Ureter (tissue), 1 donor: ENCODE data around the gene CTIF. TPM values are rescaled to one million over a fixed set of nuclear protein-coding genes. Genes with fewer than 3 reads are reported as not detected.

Source experiments
- DNase-seq: peaks from one replicate; pipeline ENCODE4 v3.0.0-alpha.2; 2020; ENCODE audit warnings: low spot score
- total RNA-seq: library from RNA; stranded (reverse); gene quantifications from one replicate; pipeline ENCODE4 v1.2.4, GENCODE V29; 2023
- donor health status: DM: yes; HTN: yes; CAD: no.

The CTIF gene
- total RNA-seq, 1 donor from 2014 or later, result 62.3 TPM

DNA sequence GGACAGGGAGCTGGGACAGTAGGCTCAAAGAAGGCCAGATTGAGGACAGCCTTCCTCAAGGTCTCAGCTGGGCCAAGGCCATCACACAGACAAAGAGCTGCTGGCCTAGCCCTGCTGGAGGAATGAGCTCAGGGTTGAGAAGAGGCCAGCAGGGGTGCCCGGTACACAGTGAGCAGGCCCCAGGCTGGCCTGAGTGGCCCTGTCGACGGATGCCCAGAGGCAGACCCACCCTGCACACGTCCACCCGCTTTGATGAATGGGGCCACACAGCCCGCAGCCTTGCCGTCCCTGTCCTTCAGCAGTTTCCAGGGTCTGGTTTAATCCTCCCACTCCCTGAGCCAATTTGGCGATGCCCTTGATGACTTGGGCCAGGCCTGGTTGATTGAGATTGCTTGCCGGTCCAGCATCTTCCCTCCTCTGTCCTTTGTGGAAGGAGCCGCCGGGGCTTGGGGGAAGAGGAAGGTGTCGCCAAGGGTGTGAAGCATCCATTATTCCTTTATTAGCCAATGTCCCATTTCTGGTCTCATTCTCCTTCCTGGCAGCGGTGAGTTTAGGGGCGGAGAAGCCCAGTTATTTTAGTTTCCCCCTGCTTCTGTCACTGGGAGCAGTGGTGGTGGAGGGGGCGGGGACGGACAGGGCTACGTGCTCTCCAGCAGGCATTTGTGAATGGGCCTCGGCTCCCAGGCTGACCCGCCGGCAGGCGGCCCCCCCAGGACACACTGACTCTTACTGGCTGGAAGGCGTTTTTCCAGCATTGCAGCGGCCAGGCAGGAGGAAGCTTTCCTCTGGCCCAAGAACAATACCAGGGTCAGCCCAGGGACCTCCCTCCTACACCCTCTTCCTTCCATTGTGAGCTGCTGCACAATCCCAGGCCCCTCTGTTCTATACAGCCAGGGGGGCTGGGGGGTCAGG is 141.8 kb downstream of the CTIF start:
- peak; percentile 79 for DNase-seq

DNA sequence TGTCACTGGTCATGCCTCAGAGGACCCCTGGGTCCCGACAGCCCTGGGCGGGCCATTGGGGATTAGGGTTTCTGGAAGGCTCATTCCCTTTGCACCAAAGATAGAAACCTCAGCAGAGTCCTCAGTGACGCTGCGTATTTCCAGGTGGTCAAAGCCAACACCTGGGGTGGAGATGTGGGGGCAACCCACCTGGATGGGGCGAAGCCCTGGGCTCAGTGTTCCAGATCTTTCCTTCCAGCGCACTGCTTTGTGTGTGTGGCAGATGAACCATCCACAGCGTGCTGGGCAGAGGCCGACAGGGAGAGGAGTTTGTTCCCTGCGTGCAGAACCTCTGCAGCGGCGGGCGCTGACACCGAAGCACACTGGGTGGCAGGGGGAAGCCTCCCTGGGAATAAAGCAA is 143.9 kb downstream of the CTIF start:
- no peak for DNase-seq

DNA sequence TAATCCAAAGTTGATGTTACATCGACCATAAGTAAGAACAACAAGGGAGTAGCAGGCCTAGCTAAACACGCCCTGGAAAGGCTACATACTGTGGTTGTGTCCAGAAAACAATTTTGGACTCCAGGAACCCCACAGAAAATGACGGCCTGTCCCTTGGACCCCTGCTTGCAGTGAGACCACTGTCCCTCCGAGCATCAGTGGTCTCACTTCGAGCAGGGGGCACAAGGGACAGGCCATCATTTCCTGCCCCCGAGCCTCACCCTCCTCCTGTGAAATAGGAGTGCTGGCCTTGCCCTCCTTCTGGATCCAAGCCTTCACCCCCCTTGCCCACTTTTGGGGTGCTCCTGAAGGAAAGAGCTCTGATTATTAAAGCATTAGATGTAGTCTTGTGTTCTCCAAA is 144.4 kb downstream of the CTIF start:
- DNase-seq, result no peak

DNA sequence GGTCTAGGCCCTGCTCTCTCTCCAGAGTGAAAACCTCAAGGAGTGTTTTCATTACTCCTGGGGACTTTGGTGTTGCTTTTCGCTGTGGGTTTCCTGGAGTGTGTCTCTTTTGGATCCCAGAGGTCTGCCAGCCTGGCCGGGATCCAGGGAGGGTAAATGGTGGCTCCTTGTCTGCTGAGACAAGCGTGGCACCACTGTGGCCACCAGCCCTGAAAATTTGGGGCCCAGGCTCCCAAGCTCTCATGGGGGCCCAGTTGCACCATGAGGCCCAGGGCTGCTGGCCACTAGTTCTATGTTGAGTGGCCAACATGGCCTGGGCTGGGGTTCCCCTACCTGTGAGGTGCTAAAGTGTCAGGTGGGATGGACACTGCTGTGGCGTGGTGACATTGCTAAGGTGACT is 144.8 kb downstream of the CTIF start:
- DNase-seq, result no peak

DNA sequence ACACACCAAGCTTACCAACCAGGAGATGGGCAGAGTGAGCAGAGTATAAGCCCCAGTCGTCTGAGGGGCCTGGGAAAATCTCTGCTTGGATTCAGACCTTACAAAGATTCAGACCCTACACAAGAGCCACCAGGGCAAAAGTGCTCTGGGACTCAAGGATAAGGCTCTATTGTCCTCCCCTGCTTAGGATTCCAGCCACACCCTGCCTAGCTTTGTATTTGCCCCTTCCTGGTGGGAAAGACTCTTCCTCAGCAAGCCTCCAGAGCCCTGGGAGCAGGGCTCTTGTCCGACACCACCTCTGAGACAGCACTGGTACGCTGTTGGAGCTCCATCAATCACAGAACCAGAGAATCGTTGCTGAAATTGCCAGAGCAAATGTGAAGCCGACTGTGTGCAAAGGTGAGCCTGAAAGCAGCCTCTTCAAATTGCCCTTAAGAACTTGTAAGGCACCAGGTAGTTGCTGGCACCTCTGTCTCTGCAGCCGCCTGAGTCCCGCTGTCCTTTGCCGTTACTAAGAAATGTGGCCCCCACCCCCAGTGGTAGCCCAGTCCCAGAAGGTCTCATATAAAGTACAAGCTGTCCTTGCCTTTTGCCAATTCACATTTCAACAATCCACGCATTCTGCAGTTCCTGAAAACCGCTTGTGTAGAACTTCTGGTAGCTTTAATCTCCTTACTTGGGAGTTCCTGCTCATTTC is 148.7 kb downstream of the CTIF start:
- DNase-seq, result no peak

DNA sequence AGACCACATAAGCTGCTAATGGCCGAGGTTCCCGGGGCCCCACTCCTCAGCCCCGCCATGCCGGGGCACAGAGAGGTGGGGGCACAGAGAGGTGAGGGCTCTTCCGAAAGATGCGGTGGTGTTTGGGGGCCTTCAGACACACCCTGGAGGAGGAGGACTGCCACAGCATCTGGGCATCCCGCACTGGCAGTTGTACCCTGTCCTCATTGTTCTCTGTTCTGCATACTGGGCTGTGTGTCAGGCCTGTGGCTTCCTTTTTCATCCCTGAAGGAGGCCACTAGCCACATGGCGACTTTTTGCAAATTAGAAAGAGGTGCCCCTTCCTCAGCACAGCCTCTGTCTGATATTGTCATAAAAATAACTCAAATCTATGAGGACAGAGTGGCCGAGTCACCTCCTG is 150.1 kb downstream of the CTIF start:
- no peak for DNase-seq

DNA sequence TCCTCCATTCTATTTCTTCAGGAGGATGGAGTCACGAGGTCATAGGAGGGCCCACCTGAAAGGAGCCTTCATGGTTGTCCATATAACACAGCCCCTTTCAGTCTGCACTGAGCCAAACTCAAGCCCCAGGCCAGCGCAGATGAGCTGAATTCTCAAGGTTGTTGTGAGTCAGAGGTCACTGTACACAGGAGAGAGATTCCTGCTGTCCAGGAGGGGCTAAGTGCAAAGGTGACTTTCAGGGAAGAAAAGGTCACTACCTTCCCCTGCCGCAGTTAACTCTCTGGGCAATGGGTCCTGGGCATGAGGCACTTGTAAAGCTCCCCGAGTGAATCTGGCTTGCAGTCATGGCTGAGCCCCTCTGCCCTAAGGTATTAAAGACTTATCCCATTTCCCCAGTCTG is 150.7 kb downstream of the CTIF start:
- DNase-seq, result no peak

DNA sequence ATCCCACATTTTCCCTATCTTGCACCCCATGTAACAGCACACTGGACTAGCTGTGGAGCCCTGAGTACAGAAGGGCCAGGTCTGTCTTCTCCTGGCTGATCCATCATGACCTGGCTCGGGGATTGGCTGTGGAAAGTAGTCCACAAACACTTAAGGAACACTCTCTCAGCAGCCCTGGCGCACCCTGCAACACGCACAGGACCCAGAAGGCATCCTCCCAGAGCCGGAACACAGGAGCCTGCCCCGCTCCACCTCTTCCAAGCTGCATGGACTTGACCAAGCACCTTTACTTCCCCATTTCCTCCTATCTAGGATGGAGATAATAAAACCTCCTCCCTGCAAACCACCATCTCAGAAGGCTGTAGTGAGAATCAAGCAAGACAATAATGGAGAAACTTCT is 151.7 kb downstream of the CTIF start:
- DNase-seq, result no peak

DNA sequence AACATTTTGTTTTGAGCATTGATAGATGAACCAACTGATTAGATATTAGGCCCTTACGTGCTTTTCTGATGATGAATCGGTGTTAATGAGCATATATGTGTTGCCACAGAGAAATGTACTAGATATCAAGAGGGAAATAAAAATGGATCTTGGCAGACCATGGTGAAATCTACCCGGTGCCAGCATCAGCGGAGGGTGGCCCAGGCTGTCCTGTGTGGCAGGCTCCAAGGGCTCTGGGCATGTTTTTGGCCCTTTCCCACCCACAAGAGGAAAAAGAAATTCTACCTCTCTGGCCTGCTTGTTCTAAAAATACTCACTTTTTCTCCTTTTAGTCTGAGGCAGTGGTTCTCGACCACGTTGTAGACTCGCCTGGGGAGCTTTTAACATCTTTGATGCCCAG is 154.2 kb downstream of the CTIF start:
- DNase-seq, result no peak

DNA sequence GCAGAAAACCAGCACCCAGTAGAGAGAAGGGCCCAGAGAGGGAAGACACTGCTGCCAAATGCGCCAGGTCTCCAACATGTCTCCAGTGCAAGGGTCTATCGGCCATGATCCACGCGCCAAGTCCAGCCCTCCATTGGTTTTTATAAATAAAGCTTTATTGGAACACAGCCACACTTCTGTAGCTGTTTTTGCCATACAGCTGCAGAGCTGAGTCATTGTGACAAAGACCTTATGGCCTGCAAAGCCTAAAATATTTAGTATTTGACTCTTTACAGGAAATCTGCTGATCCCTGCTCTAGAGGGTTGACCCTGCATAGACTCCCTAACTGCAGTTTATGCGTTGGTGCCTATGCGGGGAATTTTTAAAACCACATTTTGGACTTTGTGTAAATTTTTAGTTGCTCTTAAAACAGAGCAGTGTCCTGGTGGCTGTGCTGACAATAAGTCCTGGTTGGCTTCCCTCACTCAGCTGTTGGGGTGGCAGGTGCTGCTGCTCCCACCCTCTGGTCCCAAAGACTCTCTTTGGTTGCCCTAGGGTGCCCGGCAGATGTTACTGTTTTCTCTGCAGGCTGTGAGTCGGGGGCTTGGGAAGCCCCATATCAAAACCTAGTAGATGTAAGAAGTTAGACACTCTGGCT is 154.9 kb downstream of the CTIF start:
- no peak for DNase-seq

DNA sequence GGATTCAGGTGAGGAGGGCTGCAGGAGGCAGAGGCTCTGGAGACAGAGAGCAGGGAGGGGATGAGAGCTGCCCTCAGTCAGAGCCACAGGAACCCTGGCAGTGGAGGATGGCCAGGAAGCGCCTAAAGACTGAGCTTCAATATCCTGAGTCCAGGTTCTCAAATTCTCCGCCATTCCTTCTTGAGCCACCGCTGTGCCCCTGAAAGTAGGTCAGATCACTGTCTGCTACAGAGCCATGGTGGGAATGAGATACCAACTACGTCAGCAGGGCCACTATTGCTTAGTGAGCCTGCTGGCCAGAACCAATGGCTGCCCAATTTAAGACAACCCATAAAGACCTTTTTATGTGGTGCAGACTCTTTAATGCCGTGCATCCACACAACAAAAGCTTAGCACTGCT is 155.5 kb downstream of the CTIF start:
- no peak for DNase-seq

DNA sequence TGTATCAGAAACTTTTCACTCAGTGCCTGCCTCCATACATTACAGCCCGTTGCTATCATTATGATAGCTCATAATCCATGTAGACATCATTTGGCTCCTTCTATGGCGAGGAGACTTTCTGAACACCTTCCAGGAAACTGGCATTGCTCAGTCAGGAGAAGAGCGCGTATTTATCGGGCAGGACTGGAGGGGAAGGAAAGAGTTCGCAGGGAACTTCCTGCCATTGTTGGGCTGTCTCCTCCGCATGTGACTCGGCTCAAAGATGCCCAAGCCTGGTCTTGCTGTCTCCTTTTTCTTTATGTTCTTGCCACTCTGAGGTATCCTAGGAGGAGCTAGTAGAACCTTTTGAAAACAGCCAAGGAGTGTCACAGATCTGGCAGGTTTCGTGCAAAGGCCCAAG is 156.8 kb downstream of the CTIF start:
- no peak for DNase-seq

DNA sequence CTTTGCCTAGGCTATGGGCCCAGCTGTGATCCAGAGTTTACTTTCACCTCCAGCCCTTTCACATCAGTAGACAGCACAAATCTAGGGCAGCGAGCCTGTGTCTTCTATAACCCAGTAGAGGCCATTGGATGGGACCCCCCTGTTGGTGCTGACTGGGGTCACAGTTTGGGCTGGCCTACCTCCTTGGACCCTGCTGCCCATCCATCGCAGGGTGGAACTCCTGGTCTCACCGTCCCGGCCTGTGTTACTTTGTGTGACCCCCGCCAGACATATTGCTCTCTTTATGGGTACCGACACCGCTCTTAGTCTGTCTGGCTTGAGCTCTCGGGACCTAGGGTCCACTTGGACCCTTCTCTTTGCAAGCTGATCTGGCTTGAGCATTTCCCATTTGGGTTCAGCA is 157.4 kb downstream of the CTIF start:
- DNase-seq, result no peak

DNA sequence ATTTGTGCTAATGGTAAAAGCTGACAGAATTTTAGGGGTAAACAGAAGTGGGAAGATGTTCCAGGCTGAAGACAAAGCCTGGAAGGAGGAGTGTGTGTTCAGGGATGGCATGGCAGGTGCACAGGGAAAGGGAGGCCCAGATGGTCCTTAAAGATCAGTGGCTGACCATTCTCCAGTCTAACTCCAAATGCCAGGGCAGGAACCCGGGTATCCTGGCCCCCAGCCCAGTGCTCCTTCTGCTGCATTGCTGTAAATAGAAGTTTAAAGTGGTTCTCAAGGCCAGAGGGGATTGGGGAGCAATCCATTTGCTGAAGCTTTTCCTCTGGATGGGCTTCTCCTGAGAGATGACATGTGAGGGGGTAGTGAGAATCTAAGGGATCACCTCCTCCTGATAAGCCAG is 158.6 kb downstream of the CTIF start:
- DNase-seq, result no peak

DNA sequence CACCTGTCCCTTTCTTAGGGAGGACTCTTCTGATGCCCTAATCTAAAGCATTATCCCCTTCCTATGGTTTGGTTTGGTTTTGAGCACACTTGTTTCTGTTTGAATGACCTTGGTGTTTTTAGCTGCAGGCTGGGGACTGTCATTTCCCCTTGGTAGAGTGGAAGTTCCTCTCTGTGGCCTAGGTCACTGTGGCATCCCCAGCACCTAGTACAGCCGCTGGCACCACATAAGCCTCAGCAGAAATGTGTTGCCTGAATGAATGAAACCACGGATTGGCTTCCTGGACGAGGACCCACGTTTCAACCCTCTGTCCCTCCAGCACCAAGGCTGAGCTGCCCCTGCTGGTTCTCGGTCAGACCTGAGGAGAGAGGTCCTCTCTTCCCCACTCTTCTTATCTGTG is 159.9 kb downstream of the CTIF start:
- DNase-seq, result no peak

DNA sequence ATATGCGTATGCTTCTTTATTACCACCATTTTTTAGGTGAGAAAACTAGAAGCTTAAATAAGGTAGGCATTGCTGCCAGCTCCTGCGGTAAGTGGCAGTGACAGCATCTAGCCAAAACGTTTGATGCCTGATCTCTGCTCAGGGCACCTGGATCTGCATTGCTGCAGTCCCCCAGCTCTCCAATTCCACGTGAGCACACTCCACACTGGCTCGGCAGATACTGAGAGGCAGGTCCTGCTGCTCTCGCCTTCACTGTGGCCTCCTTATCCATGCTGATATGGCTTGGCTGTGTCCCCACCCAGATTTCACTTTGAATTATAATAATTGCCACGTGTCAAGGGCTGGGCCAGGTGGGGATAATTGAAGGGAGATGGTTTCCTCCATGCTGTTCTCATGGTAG is 160.9 kb downstream of the CTIF start:
- DNase-seq, result no peak

DNA sequence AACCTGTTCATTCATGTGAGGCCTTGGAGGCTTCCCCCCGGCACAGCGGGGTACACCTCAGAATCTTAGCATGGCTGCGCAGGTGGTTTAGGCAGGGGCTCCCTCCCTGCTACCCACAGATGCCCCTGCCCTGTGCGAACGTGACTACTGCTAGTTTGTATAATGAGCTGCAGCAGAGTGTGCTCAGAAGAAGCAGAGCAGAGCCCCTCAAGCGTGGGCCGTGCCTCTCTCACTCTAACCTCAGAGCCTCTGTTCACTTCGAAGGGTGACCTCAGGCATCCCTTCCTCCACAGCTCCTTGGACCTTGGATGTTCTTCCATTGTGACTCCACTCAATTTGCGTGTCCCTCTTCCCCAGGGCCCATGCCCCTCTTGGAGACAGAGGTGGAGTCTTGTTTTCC is 161.6 kb downstream of the CTIF start:
- DNase-seq, result no peak

DNA sequence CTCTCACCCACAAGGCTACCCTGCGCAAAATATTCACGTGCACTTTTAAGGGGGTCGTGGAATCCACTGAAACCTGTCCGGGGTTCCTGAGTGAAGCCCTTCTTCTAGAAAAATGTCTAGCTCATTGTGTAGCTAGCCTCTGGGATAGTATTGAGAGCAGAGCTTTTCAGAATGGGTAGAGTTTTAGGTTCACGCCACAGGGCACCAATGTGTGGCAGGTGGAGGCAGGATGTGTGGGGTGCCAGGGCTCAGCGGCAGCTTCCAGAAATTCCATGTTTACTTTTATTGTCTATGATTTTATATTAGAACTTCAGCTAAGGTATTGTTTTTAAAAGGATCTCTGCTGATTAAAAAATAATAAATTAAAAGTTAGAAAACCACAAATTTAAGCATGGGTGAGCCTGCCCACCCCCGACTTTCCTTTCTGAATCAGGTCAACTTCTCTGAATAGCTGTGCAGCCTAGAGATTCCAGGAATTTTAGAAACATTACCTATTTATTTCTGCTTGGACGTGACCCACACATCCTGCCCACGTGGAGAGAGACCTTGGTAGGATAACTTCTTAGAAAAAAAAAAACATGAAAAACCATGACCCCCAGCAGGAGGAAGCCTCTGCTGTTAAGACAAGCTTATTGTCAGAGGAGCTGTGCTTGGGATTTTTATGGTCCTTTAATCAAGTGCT is 163.7 kb downstream of the CTIF start:
- DNase-seq, result no peak

DNA sequence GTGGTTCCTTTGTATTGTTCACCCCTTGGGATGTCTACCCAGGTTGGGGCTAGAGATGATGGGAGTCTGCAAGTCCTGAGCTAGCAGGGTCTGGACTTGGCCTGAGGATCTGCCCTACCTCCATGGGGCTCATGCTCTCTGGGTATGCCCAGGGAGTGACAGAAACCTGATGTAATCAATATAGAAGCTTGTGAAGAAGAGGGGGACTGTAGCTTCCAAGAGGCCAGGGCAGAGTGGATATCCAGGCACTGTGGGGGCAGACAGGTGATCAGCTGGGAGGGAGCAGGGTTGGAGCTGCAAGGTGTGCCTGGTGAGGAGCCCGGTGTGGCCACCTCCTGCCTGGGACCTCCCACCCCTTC is 164.2 kb downstream of the CTIF start:
- no peak for DNase-seq

DNA sequence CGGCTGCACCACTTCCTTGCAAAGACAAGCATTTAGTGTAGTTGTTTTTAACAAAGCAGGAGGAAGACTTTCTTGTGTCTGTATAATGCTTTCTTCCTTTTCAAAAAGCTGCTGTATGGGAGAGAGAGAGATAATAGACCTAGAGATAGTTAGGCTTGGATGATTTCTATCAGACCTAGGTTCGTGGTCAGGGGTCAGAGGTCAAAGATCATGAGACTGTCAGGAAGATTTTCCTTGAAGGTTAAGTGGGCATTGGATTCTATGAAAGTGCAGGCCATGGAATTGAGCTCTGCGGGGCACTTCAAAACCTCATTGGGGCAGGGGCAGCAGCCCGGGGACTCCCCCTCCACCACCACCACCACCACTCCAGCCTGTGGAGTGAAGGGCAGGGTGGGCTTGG is 164.6 kb downstream of the CTIF start:
- no peak for DNase-seq

DNA sequence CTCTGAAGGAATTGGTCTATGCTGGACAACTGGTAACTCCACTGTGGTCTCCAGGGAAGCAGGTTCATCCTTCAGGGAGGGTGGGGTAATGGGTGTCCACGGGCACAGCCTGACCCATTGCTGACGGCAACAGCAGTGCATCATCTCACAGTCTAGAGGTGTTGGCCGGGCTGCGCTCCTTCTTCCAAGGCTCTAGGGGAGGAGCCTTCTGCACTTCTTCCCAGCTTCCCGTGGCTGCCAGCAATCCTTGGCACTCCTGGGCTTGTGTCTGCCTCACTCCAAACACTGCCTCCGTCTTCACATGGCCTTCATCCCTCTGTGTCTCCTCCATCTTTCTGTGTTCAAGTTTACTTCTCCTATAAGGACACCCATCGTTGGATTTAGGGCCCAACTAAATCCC is 166.2 kb downstream of the CTIF start:
- no peak for DNase-seq

DNA sequence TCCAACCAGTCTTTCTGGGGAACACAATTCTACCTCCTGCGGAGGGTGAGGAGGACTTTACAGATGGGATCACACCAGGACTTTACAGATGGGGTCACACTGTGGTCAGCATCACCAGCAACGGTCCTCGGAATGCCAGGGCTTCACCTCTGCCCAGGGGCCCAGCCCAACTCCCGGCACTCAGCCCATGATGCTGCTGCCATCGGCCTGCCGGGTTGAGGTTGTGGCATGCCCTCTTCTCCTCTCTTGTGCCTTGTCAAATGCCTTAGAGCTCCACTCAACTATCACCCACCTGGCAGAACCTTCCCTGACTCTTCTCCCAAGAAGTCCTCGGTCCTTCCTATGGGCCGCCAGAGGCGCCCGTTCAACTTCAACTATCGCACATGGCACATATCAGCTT is 166.7 kb downstream of the CTIF start:
- no peak for DNase-seq
